Right lobe of liver (tissue), 4 donors: ENCODE data around the gene WDHD1.
"Not testable (repeated sequence)": the region's sequence is repeated elsewhere in the genome, so short reads cannot be mapped to it uniquely, and the experiment has no call there.

Source experiments
- POLR2A ChIP-seq: fragments of 450-650 bp; IDR thresholded peaks from one replicate; pipeline ENCODE4 v1.6.1; 2017; ENCODE audit warnings: antibody characterized with exemption, mild to moderate bottlenecking
- TF ChIP-seq, protein P1 (sequence below), 4 donors: fragments of 200-600 bp in 3 of 4; fragments of 450-650 bp in 1 of 4; IDR thresholded peaks; one replicate each; pipeline versions ENCODE4 v1.5.1 to v1.8.0; 2016 to 2022; ENCODE audit warnings: antibody characterized with exemption in 4 of 4, mild to moderate bottlenecking in 2 of 4
- donor health status: DM: no; HTN: no; CAD: no.
- donor health status: DM: no; HTN: no; CAD: no.
- donor health status: DM: no; HTN: yes; CAD: no.

DNA sequence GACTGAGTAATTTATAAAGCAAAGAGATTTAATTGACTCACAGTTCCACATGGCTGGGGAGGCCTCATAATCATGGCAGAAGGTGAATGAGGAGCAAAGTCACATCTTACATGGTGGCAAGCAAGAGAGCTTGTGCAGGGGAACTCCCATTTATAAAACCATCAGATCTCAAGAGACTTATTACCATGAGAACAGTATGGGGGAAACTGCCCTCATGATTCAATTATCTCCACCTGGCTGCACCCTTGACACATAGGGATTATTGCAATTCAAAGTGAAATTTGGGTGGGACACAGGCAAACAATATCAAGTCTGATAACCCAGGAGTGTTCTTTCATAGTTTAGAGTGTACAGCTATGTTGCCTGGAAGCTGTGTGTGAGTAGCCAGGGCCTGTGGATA lies 11.1 kb upstream of the WDHD1 start:
- TF ChIP-seq, protein P1, sequence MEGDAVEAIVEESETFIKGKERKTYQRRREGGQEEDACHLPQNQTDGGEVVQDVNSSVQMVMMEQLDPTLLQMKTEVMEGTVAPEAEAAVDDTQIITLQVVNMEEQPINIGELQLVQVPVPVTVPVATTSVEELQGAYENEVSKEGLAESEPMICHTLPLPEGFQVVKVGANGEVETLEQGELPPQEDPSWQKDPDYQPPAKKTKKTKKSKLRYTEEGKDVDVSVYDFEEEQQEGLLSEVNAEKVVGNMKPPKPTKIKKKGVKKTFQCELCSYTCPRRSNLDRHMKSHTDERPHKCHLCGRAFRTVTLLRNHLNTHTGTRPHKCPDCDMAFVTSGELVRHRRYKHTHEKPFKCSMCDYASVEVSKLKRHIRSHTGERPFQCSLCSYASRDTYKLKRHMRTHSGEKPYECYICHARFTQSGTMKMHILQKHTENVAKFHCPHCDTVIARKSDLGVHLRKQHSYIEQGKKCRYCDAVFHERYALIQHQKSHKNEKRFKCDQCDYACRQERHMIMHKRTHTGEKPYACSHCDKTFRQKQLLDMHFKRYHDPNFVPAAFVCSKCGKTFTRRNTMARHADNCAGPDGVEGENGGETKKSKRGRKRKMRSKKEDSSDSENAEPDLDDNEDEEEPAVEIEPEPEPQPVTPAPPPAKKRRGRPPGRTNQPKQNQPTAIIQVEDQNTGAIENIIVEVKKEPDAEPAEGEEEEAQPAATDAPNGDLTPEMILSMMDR (IDR thresholded peaks at IDR 0.05): not testable (repeated sequence)
- not testable (repeated sequence) for TF ChIP-seq POLR2A
